Choroid plexus epithelial cell (primary cell): Measurements from ENCODE around the gene ZFHX3.
A peak's percentile ranks its signal among the peaks of the same experiment; 100 is the strongest.

Experiments
- DNase-seq: peaks from one replicate; pipeline ENCODE4 v3.0.0-alpha.2; 2010; ENCODE audit warnings: low read depth
- H3K4me3 ChIP-seq: 2 replicates; pipeline ENCODE4 v1.5.1; 2011; ENCODE audit warnings: low read depth, mild to moderate bottlenecking, control low read depth, low read length, moderate library complexity
- CTCF ChIP-seq: conservative IDR thresholded peaks from 2 replicates; pipeline ENCODE4 v1.5.1; 2011; ENCODE audit warnings: low read depth, mild to moderate bottlenecking, control low read depth, inconsistent platforms, low read length, moderate library complexity

Gene ZFHX3

DNA sequence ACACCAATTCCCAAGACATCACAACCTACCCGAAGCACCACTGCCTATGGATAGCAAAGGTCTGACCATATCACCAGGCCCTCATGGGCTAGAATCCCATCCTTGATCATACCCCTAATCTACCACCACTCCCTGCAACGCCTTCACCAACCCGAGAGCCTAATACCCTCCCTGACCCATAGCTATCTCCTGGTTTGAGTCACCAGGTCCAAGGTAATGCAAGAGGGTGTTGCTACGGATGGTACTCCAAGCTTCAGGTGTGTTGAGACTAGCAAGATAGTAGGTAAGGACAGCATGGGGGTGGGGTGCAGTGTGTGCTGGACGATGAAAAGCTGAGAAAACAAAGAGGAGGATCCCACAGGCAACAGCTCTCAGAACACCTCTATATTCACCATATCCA, 258.0 kb downstream of the ZFHX3 start:
- no peak for TF ChIP-seq CTCF
- H3K4me3 ChIP-seq = no peak overlapping the region
- no peak for DNase-seq

DNA sequence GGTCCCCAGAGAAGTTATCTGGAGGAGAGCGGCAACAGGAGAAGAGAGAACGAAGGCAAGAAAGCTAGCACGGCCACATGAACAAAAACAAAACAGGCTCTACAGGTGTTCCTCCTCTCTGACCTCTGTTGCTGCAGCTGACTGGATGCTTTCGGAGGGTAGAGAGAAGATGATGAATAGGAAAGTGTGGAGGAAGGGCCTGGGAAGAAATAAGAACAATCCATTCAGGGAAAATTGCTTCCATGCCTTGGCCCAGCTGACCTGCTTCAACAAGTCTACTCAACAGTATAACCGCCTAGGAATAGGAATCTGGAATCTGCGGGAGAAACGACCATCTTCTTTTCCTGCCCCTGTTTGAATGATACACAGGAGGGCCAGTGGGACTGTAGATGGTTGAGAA, 258.5 kb downstream of the ZFHX3 start:
- no peak for DNase-seq
- no peak for TF ChIP-seq CTCF
- H3K4me3 ChIP-seq = no peak overlapping the region

DNA sequence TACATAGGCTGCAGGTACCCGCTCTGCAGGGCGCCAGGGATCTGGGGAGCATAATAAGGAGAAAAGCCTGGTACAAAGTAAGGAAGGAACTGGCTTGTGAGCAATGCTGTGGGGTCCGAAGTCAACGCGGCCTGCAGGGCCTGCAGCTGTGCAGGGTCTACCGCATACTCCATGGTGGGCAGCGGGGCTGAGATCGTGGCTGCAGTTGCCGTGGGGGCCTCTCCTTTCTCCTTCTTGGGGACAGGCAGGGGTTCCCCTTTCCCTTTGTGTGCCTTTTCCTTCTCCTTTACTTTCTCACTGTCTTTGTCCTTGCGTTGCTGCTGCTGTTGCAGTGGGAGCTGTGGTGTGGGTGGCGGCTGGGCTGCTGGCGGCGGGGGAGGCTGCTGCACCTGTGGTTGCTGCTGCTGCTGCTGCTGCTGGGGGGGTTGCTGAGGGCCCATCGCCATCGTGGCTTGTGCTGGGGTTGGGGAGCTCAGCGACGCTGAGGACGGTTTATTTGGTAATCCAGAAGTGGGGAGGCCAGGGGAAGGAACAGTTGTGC, 259.6 kb downstream of the ZFHX3 start:
- DNase-seq = no peak
- no peak for TF ChIP-seq CTCF
- peak overlapping the region; percentile 79 for H3K4me3 ChIP-seq

DNA sequence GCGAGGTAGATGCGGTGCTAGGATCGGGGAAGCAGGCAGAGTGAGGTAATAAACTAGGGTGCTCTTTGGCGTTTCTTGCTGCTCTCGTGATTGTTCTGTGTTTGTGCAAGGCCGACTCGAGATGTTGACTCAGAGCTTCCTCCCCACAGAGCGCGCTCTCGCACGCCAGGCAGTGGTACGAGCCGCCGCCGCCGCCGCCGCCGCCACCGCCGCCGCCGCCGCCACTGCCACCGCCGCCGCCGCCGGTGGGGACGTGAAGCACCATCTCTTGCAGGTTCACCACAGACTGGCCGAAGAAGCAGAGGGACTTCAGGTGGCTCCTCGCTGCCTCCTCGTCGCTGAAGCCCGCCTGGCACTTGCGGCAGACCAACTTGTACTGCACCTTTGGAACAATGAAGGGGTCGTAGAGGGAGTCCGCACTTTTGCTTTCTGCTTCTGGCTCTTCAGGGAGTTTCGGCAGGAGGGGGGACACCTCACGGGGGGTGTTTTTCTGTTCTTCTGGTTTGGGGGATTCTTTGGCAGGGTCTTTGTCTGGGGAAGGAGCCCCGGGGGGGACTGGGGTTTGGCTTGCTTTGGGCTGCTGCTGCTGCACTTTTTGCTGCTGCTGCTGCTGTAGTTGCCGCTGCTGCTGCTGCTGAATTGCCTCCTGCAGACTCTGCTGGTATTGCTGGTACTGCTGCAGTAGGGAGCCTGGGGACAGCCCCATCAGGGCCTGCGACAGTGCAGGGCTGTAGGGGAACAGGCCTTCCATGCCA, 260.2 kb downstream of the ZFHX3 start:
- no peak for TF ChIP-seq CTCF
- H3K4me3 ChIP-seq = peak overlapping the region; percentile 79

GRCh38 chr16:72787130-72787513, 260.8 kb downstream of the ZFHX3 start:
- peak overlapping the region; percentile 79 for H3K4me3 ChIP-seq
- TF ChIP-seq CTCF = no peak
- DNase-seq = no peak

More for the DNA sequence above, 260.2 kb downstream of the ZFHX3 start:
- DNase-seq = peak; percentile 95

DNA sequence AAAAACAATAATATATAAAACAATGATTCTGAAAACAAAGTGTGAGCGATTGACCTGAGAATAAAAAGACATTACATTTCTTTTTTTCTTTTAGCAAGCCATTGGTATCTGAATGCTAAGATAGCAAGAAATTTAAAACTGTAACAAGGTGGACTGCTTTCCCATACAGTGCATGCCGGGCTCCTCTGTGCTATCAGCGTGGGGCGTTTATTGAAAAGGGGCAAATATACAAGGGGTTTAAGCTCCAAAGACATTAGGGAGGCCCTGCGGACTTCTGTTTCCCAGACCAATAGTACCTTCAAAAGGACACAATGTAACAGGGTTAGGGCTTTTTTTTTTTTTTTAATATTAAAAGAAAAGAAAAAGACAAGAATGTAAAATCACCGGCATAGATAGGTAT, 261.3 kb downstream of the ZFHX3 start:
- no peak for TF ChIP-seq CTCF
- H3K4me3 ChIP-seq = peak overlapping the region; percentile 79
- DNase-seq = no peak

- no peak overlapping the region for H3K4me3 ChIP-seq
- DNase-seq = peak; percentile 56
- TF ChIP-seq CTCF = no peak
Measured at GRCh38 chr16:72785886-72786285, 262.0 kb downstream of the ZFHX3 start.
